COLO829 (cell line): ENCODE results near the gene CCL28.
"Not testable (repeated sequence)": the region's sequence is repeated elsewhere in the genome, so short reads cannot be mapped to it uniquely, and the experiment has no call there.

Experiments used
- DNase-seq: peaks from one replicate; pipeline ENCODE4 v3.0.0; 2012; ENCODE audit warnings: low spot score

CCL28 gene

GRCh38 chr5:43412156-43412555 lies at the start of gene CCL28:
Gene CCL28, minus strand, starts transcription at chr5:43412391. Its CDS starts 75 bp downstream, at chr5:43412316.
- DNase-seq, result no peak

GRCh38 chr5:43461066-43461465 lies 48.9 kb upstream of the CCL28 start:
- no peak for DNase-seq

GRCh38 chr5:43456556-43456955 lies 44.4 kb upstream of the CCL28 start:
- DNase-seq, result no peak

- not testable (repeated sequence) for DNase-seq
Measured at GRCh38 chr5:43441575-43441974, 29.4 kb upstream of the CCL28 start.

GRCh38 chr5:43437062-43437660 lies 25.0 kb upstream of the CCL28 start:
- no peak for DNase-seq

GRCh38 chr5:43433382-43433781 lies 21.2 kb upstream of the CCL28 start:
- no peak for DNase-seq

GRCh38 chr5:43432486-43433375 lies 20.5 kb upstream of the CCL28 start:
- peak; percentile 72 for DNase-seq

- no peak for DNase-seq
Measured at GRCh38 chr5:43429706-43430105, 17.5 kb upstream of the CCL28 start.

- no peak for DNase-seq
Measured at GRCh38 chr5:43429016-43429415, 16.8 kb upstream of the CCL28 start.

- DNase-seq, result no peak
Measured at GRCh38 chr5:43427306-43427705, 15.1 kb upstream of the CCL28 start.

GRCh38 chr5:43425983-43426382 lies 13.8 kb upstream of the CCL28 start:
- DNase-seq, result peak; percentile 11

- DNase-seq, result not testable (repeated sequence)
Measured at GRCh38 chr5:43423086-43423485, 10.9 kb upstream of the CCL28 start.

GRCh38 chr5:43422143-43422542 lies 10.0 kb upstream of the CCL28 start:
- no peak for DNase-seq

- DNase-seq, result no peak
Measured at GRCh38 chr5:43421450-43422133, 9.4 kb upstream of the CCL28 start.

- no peak for DNase-seq
Measured at GRCh38 chr5:43420241-43420640, 8.1 kb upstream of the CCL28 start.

- no peak for DNase-seq
Measured at GRCh38 chr5:43418561-43418960, 6.4 kb upstream of the CCL28 start.

GRCh38 chr5:43416803-43417394 lies 4.7 kb upstream of the CCL28 start:
- DNase-seq, result no peak

- no peak for DNase-seq
Measured at GRCh38 chr5:43415935-43416802, 4.0 kb upstream of the CCL28 start.

- DNase-seq, result no peak
Measured at GRCh38 chr5:43413966-43414365, 1.8 kb upstream of the CCL28 start.

- no peak for DNase-seq
Measured at GRCh38 chr5:43412644-43413043, 453 bp upstream of the CCL28 start.

- no peak for DNase-seq
Measured at GRCh38 chr5:43411495-43411894, 696 bp downstream of the CCL28 start.

GRCh38 chr5:43410414-43410813 lies 1.8 kb downstream of the CCL28 start:
- DNase-seq, result no peak
